Gastrocnemius medialis (tissue), 4 donors: ENCODE results near the gene NCOA6.

ENCODE experiments used
- POLR2A ChIP-seq, 2 donors: fragments of 450-650 bp; IDR thresholded peaks; one replicate each; pipeline ENCODE4 v1.6.1; 2017; ENCODE audit warnings: antibody characterized with exemption in 2 of 2, mild to moderate bottlenecking in 2 of 2, moderate library complexity in 2 of 2
- TF ChIP-seq, protein P1 (sequence below), 5 experiments: fragments of 450-650 bp in 3 of 5; fragments of 200-600 bp in 2 of 5; sonication (generic) in 2 of 5; IDR thresholded peaks in 4 of 5; conservative IDR thresholded peaks in 1 of 5; 1 replicate in 4 of 5; 2 replicates in 1 of 5; pipeline ENCODE4 v1.5.1; 2016 to 2019; ENCODE audit warnings: antibody characterized with exemption in 5 of 5, mild to moderate bottlenecking in 3 of 5, moderate library complexity in 3 of 5

DNA sequence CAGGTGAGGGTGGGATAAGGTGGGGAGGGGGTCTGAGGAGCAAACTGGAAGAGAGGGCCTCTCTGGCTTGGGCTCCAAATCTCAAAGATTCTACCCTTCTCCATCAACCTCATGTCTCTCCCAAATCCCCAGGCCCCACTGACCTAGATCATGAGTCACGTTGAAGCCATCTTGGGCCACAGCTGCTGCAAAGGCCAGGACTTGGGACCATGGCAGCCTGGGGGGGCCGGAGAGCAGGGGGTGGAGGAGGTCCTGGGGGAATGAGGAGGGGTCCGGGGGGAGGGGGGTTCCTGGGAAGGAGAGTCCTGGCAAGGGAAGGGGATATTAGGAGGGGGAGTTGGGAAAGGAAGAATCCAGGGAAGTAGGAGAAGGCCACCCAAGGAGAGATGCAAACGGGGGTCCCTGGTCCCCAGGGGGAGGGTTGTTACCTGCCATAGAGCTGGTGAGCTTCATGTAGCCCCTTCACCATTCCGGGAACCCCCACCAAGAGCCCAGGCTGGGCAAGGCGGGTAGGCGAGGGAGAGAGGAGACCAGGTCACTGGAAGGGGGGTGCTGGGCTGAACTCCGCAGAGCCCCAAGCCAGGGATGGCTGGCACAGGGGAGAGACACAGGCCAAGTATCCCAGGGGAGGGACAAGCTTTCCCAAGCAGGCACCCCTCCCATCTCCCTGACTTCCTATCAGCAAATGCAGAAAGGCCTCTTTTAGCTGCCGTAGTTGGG is 34.5 kb upstream of the NCOA6 start:
- no peak for TF ChIP-seq POLR2A (IDR thresholded peaks at IDR 0.05)
- TF ChIP-seq, protein P1, sequence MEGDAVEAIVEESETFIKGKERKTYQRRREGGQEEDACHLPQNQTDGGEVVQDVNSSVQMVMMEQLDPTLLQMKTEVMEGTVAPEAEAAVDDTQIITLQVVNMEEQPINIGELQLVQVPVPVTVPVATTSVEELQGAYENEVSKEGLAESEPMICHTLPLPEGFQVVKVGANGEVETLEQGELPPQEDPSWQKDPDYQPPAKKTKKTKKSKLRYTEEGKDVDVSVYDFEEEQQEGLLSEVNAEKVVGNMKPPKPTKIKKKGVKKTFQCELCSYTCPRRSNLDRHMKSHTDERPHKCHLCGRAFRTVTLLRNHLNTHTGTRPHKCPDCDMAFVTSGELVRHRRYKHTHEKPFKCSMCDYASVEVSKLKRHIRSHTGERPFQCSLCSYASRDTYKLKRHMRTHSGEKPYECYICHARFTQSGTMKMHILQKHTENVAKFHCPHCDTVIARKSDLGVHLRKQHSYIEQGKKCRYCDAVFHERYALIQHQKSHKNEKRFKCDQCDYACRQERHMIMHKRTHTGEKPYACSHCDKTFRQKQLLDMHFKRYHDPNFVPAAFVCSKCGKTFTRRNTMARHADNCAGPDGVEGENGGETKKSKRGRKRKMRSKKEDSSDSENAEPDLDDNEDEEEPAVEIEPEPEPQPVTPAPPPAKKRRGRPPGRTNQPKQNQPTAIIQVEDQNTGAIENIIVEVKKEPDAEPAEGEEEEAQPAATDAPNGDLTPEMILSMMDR (IDR thresholded peaks at IDR 0.05 in 4 of 5, conservative IDR thresholded peaks at IDR 0.05 in 1 of 5) = no peak
